Measurements from ENCODE around the gene KLRG1. TPM values are rescaled to one million over a fixed set of nuclear protein-coding genes. Genes with fewer than 3 reads are reported as not detected.

Gene KLRG1
- polyA plus RNA-seq, 2 of the 4 experiments (the other 2 are of a cell fraction) = 5.1 to 9.4 TPM

GRCh38 chr12:8949342-8950220, 39.8 kb upstream of the KLRG1 start, which contains the start of gene M6PR:
TSS of gene M6PR (minus strand) at chr12:8949645. CDS start at chr12:8946404, 3,241 bp downstream.
- peak; percentile 95 to 96 for ATAC-seq
- TF ChIP-seq BHLHE40 (IDR thresholded peaks at IDR 0.05; ENCODE audit: low read depth, low read length) (peak; percentile 54), CEBPB (IDR thresholded peaks at IDR 0.05) (no peak), BCL3 (IDR thresholded peaks at IDR 0.05) (peak; percentile 59; the same call in 1 of the 3 replicates), ZNF302 (CRISPR knock-in tag; IDR thresholded peaks at IDR 0.05) (no peak), RFX5 (IDR thresholded peaks at IDR 0.05) (no peak), RAD21 (conservative IDR thresholded peaks at IDR 0.05 in 1 of 2, IDR thresholded peaks at IDR 0.05 in 1 of 2) (peak; percentile 52 to 60; a peak in 4 of 5 replicates), CTCF (IDR thresholded peaks at IDR 0.05) (peak; percentile 44), E2F6 (IDR thresholded peaks at IDR 0.05; ENCODE audit: borderline replicate concordance, low read depth) (peak; percentile 85; the same call in 1 of the 2 replicates), USF2 (IDR thresholded peaks at IDR 0.05) (peak; percentile 94), JUN (IDR thresholded peaks at IDR 0.05) (peak; percentile 73 to 75; a peak in 4 of 5 replicates), HOXB5 (CRISPR knock-in tag; IDR thresholded peaks at IDR 0.05) (0 out of 2 replicates have a peak, but pooled peaks have one; percentile 16), FOSB (CRISPR knock-in tag; IDR thresholded peaks at IDR 0.05) (peak; percentile 67; the same call in 1 of the 2 replicates), MAFK (IDR thresholded peaks at IDR 0.05; ENCODE audit: partially characterized antibody) (no peak), SMC3 (IDR thresholded peaks at IDR 0.05) (peak; percentile 28; the same call in 1 of the 3 replicates), TP53 (CRISPR knock-in tag; IDR thresholded peaks at IDR 0.05) (no peak), POLR2A (IDR thresholded peaks at IDR 0.05; ENCODE audit: low read length) (peak; percentile 92), PHF8 (IDR thresholded peaks at IDR 0.05; ENCODE audit: borderline replicate concordance, low read depth) (peak; percentile 99; the same call in 1 of the 2 replicates), RARB (CRISPR knock-in tag; IDR thresholded peaks at IDR 0.05) (no peak), HMGXB4 (CRISPR knock-in tag; IDR thresholded peaks at IDR 0.05; ENCODE audit: borderline replicate concordance) (no peak), MAX (IDR thresholded peaks at IDR 0.05) (peak; percentile 93), HOXA7 (CRISPR knock-in tag; IDR thresholded peaks at IDR 0.05) (0 out of 2 replicates have a peak, but pooled peaks have one; percentile 40), RCOR1 (IDR thresholded peaks at IDR 0.05; ENCODE audit: low read depth, low read length) (no peak), MYC (IDR thresholded peaks at IDR 0.05; ENCODE audit: borderline replicate concordance, low read length) (peak; percentile 68; the same call in 1 of the 2 replicates), PBX3 (IDR thresholded peaks at IDR 0.05) (0 out of 2 replicates have a peak, but pooled peaks have one; percentile 15), ELK1 (IDR thresholded peaks at IDR 0.05; ENCODE audit: low read depth, low read length) (no peak), ZC3H11A (IDR thresholded peaks at IDR 0.05) (no peak)
- H3K9me3 ChIP-seq = no peaks in the 10 kb centered on the region
- DNase-seq (ENCODE audit: low read depth in 1 of 2, low spot score in 1 of 2) = peak; percentile 96 to 98
- ChIA-PET POLR2A (interaction anchor here (0.5 to 3.2 kb wide), 10 partner anchors 11 to 307 kb away, joined by 3 to 22 read pairs (median 4); partner anchors contain the start of genes PHC1 and RIMKLB), CTCF (interaction anchor here (0.5 to 3.2 kb wide), 18 partner anchors 8 to 272 kb away, joined by 3 to 21 read pairs (median 4); partner anchors contain the start of gene KLRG1)
- peak within 1 kb of the TSS; percentile 97 for H3K4me2 ChIP-seq
- H3K4me3 ChIP-seq = peak within 1 kb of the TSS; percentile 100
- peaks cover 19% of the 10 kb centered on the region for H3K4me1 ChIP-seq
- H3K27ac ChIP-seq = peak within 1 kb of the TSS; percentile 90 to 93
- FAIRE-seq = peak; percentile 61
- 4% methylated on average over 37 of the region's 66 CpGs for WGBS (ENCODE audit: missing lambda C conversion rate)
